IMR-90 (cell line): ENCODE measurements around the gene TENM3. TPM values are rescaled to one million over a fixed set of nuclear protein-coding genes. Genes with fewer than 3 reads are reported as not detected.

Source experiments
- ATAC-seq: fragments of 200-7000 bp; cut with Tn5 transposase; 2 replicates; pipeline ENCODE4 v1.9.1; 2020; ENCODE audit warnings: low read depth, mild to moderate bottlenecking, moderate library complexity
- BruUV-seq: library from RNA; stranded (reverse); fragments of 400-500 nt; replicated peaks from 2 replicates; lab custom pipeline; 2021; lab: Mats Ljungman, UMichigan
- CTCF ChIA-PET: fragments of 300-600 bp; formaldehyde crosslinking; extraction: SDS; loops from one replicate; lab custom pipeline; 2021; ENCODE audit warnings: antibody characterized with exemption; lab: Yijun Ruan, JAX
- POLR2A ChIA-PET: fragments of 300-600 bp; sonication (Branson Sonifier 250); formaldehyde crosslinking; loops from one replicate; lab custom pipeline; 2022; ENCODE audit warnings: antibody characterized with exemption; ENCODE audit not compliant: unreplicated experiment; lab: Charles Lee
- DNase-seq: peaks from one replicate; pipeline ENCODE4 v3.0.0; 2013
- H2AFZ ChIP-seq: replicated peaks from 2 replicates; pipeline ENCODE3; 2013; ENCODE audit warnings: low read length, mild to moderate bottlenecking; ENCODE audit not compliant: poor library complexity
- H2AK5ac ChIP-seq: 2 replicates; pipeline ENCODE4 v1.6.1; 2013; ENCODE audit warnings: low read depth, low read length, inconsistent platforms
- H2AK9ac ChIP-seq: replicated peaks from 2 replicates; pipeline ENCODE3; 2013; ENCODE audit warnings: mild to moderate bottlenecking, low read depth, low read length, moderate library complexity; ENCODE audit not compliant: poor library complexity
- H2BK120ac ChIP-seq: 2 replicates; pipeline ENCODE4 v1.6.1; 2013; ENCODE audit warnings: low read depth, low read length, inconsistent platforms
- H2BK15ac ChIP-seq: 3 replicates; pipeline ENCODE4 v1.6.1; 2013; ENCODE audit warnings: low read depth, low read length, inconsistent platforms
- H2BK20ac ChIP-seq: 2 replicates; pipeline ENCODE4 v1.6.1; 2013; ENCODE audit warnings: low read depth, mild to moderate bottlenecking, inconsistent platforms, low read length, moderate library complexity
- H2BK5ac ChIP-seq: 2 replicates; pipeline ENCODE4 v1.6.1; 2013; ENCODE audit warnings: mild to moderate bottlenecking, low read depth, low read length, inconsistent platforms; ENCODE audit not compliant: poor library complexity, severe bottlenecking
- H3K14ac ChIP-seq: replicated peaks from 2 replicates; pipeline ENCODE4 v1.6.1; 2013; ENCODE audit warnings: low read depth, low read length, inconsistent platforms
- H3K18ac ChIP-seq: 2 replicates; pipeline ENCODE4 v1.6.1; 2013; ENCODE audit warnings: low read depth, low read length, control low read depth
- H3K23ac ChIP-seq: 2 replicates; pipeline ENCODE4 v1.6.1; 2013; ENCODE audit warnings: low read depth, low read length, inconsistent platforms
- H3K27ac ChIP-seq: 2 replicates; pipeline ENCODE4 v1.5.1; 2013; ENCODE audit warnings: mild to moderate bottlenecking, control low read depth, low read length; ENCODE audit not compliant: insufficient read depth
- H3K27me3 ChIP-seq: 2 replicates; pipeline ENCODE4 v1.6.1; 2013; ENCODE audit warnings: low read length; ENCODE audit not compliant: control insufficient read depth, insufficient read depth
- H3K36me3 ChIP-seq: 2 replicates; pipeline ENCODE4 v1.6.1; 2013; ENCODE audit warnings: low read length, mixed read lengths; ENCODE audit not compliant: control insufficient read depth, insufficient read depth
- H3K4ac ChIP-seq: 2 replicates; pipeline ENCODE4 v1.6.1; 2013; ENCODE audit warnings: low read depth, low read length, inconsistent platforms
- H3K4me1 ChIP-seq: 2 replicates; pipeline ENCODE4 v1.6.1; 2013; ENCODE audit warnings: low read length, mixed read lengths; ENCODE audit not compliant: control insufficient read depth, insufficient read depth
- H3K4me2 ChIP-seq: 2 replicates; pipeline ENCODE4 v1.6.1; 2013; ENCODE audit warnings: low read depth, mild to moderate bottlenecking, control low read depth, low read length, moderate library complexity
- H3K4me3 ChIP-seq: 2 replicates; pipeline ENCODE4 v1.5.1; 2013; ENCODE audit warnings: low read depth, mild to moderate bottlenecking, control low read depth, low read length, moderate library complexity; ENCODE audit not compliant: insufficient read depth
- H3K56ac ChIP-seq: 2 replicates; pipeline ENCODE4 v1.6.1; 2013; ENCODE audit warnings: low read length, inconsistent platforms; ENCODE audit not compliant: insufficient read depth; ENCODE audit errors: extremely low read depth
- H3K79me1 ChIP-seq, 2 experiments: 2 replicates each; pipeline ENCODE4 v1.6.1; 2013; ENCODE audit warnings: low read length in 2 of 2, inconsistent platforms in 1 of 2, low read depth in 1 of 2
- H3K9ac ChIP-seq: 2 replicates; pipeline ENCODE4 v1.6.1; 2013; ENCODE audit warnings: low read depth, low read length, control low read depth
- H3K9me1 ChIP-seq: 2 replicates; pipeline ENCODE4 v1.6.1; 2013; ENCODE audit warnings: low read length, inconsistent platforms; ENCODE audit not compliant: insufficient read depth
- H3K9me3 ChIP-seq: 2 replicates; pipeline ENCODE4 v1.6.1; 2013; ENCODE audit warnings: low read length; ENCODE audit not compliant: control insufficient read depth, insufficient read depth
- H4K20me1 ChIP-seq: 2 replicates; pipeline ENCODE4 v1.6.1; 2013; ENCODE audit warnings: low read length, inconsistent platforms; ENCODE audit not compliant: insufficient read depth
- H4K5ac ChIP-seq: 2 replicates; pipeline ENCODE4 v1.6.1; 2013; ENCODE audit warnings: mild to moderate bottlenecking, low read depth, low read length, control low read depth
- H4K8ac ChIP-seq, 2 experiments: 2 replicates each; pipeline ENCODE4 v1.6.1; 2013; ENCODE audit warnings: low read depth in 2 of 2, low read length in 2 of 2, control low read depth in 1 of 2, inconsistent platforms in 1 of 2
- H4K91ac ChIP-seq: 2 replicates; pipeline ENCODE4 v1.6.1; 2013; ENCODE audit warnings: low read depth, low read length, inconsistent platforms; ENCODE audit not compliant: insufficient read depth
- BHLHE40 ChIP-seq: fragments of 150-350 bp; IDR thresholded peaks from 2 replicates; pipeline ENCODE4 v1.6.1; 2016; ENCODE audit warnings: mild to moderate bottlenecking, low read depth, low read length
- CHD1 ChIP-seq: IDR thresholded peaks from 2 replicates; pipeline ENCODE4 v1.6.1; 2012; ENCODE audit warnings: low read depth, low read length, improper control_type of control experiment
- MAFK ChIP-seq: IDR thresholded peaks from 2 replicates; pipeline ENCODE4 v1.6.1; 2012; ENCODE audit warnings: low read depth, low read length, improper control_type of control experiment
- MAZ ChIP-seq: IDR thresholded peaks from 2 replicates; pipeline ENCODE4 v1.6.1; 2012; ENCODE audit warnings: low read depth, mild to moderate bottlenecking, low read length, improper control_type of control experiment, moderate library complexity, borderline replicate concordance
- RAD21 ChIP-seq: IDR thresholded peaks from 2 replicates; pipeline ENCODE4 v1.6.1; 2012; ENCODE audit warnings: low read length, improper control_type of control experiment
- SMC3 ChIP-seq: fragments of 150-350 bp; IDR thresholded peaks from 2 replicates; pipeline ENCODE4 v1.6.1; 2016; ENCODE audit warnings: low read depth, mild to moderate bottlenecking, antibody characterized with exemption, low read length, moderate library complexity
- WGBS, 2 experiments: methylation state at CpG; one replicate each; pipeline versions ENCODE4 v1.1.5 to v1.1.7; 2013; ENCODE audit warnings: missing lambda C conversion rate in 2 of 2; ENCODE audit not compliant: insufficient read length in 1 of 2; ENCODE audit errors: extremely low coverage in 2 of 2; 5-methylcytosine and 5-hydroxymethylcytosine counted together
- dilution Hi-C: fragments of 300-500 bp; cut with HindIII; formaldehyde crosslinking; loops from one replicate; pipeline ENCODE4 v1.14.3; 2018; ENCODE audit warnings: low sequenced_read_pairs; ENCODE audit not compliant: unreplicated experiment
- in situ Hi-C: fragments of 300-500 bp; cut with MboI; formaldehyde crosslinking; loops from 3 replicates; pipeline ENCODE4 v1.14.3; 2019; ENCODE audit warnings: low sequenced_read_pairs, inconsistent platforms, mixed read lengths
- intact Hi-C: fragments of 100-400 bp; cut with micrococcal nuclease; formaldehyde crosslinking; loops from 2 replicates; pipeline ENCODE4 v1.10.0; 2022
- polyA plus RNA-seq, 3 experiments: library from polyadenylated mRNA; depleted of rRNA; stranded (reverse); fragments of >200 nt; gene quantifications; 2 replicates each; pipeline ENCODE4 v1.2.3, GENCODE V29; 2012; ENCODE audit warnings: low replicate concordance in 1 of 3
- total RNA-seq: library from RNA; depleted of rRNA; stranded (reverse); fragments of >200 nt; gene quantifications from 2 replicates; pipeline ENCODE4 v1.2.3, GENCODE V29; 2012
- TF ChIP-seq, protein P1 (sequence below): fragments of 150-350 bp; IDR thresholded peaks from 2 replicates; pipeline ENCODE4 v1.6.1; 2017; ENCODE audit warnings: mild to moderate bottlenecking, antibody characterized with exemption, low read length, low read depth
- TF ChIP-seq, protein P2 (sequence below): fragments of 150-350 bp; IDR thresholded peaks from 2 replicates; pipeline ENCODE4 v1.6.1; 2016; ENCODE audit warnings: low read depth, mild to moderate bottlenecking, low read length, moderate library complexity, borderline replicate concordance

TENM3 gene
- total and polyA plus RNA-seq, 2 of the 4 experiments (the other 2 are of a cell fraction): 29.9 to 173 TPM

DNA sequence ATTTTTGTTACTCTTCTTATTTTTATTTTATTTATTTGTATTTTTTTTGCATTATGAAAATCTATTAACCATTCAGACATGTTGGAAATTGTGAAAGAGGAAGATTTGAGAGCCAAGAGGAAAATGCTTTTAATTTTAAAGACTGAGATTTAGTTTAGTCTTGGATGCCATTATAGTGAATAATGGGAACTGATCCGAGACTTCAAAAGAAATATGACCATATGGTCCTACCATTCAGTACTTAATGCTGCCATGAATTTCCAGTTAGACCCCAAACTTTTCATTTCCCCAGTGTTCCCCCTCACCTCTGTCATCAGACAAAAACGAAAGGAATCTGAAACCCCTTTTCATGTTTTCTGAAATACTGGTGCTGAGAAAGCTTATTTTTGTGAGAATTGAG, 95.5 kb downstream of the TENM3 start:
- no peak overlapping the region for H2BK15ac ChIP-seq
- H3K14ac ChIP-seq: no peak overlapping the region
- H3K4ac ChIP-seq: no peak overlapping the region
- H2AK9ac ChIP-seq: no peak overlapping the region
- no peak overlapping the region for H3K4me3 ChIP-seq
- WGBS, 2 experiments: no CpG with 5 or more reads among the region's 2 CpGs
- ATAC-seq: no peak
- ChIA-PET CTCF (no interaction called here), POLR2A (no interaction called here)
- in situ Hi-C loops: no loop called here
- no peaks in the 10 kb centered on the region; a peak in 1 of 4 replicates for H3K79me1 ChIP-seq
- no peaks in the 10 kb centered on the region for H3K9me1 ChIP-seq
- intact Hi-C loops: no loop called here
- peak; percentile 28 for DNase-seq
- H2AK5ac ChIP-seq: no peak overlapping the region
- H3K9me3 ChIP-seq: no peaks in the 10 kb centered on the region
- no peak overlapping the region for H3K27ac ChIP-seq
- no TSS peak for BruUV-seq
- dilution Hi-C loops: no loop called here
- TF ChIP-seq CHD1 (no peak), RAD21 (no peak), MAFK (no peak), SMC3 (no peak), BHLHE40 (no peak), MAZ (no peak)
- TF ChIP-seq, protein P1, sequence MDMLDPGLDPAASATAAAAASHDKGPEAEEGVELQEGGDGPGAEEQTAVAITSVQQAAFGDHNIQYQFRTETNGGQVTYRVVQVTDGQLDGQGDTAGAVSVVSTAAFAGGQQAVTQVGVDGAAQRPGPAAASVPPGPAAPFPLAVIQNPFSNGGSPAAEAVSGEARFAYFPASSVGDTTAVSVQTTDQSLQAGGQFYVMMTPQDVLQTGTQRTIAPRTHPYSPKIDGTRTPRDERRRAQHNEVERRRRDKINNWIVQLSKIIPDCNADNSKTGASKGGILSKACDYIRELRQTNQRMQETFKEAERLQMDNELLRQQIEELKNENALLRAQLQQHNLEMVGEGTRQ: no peak
- TF ChIP-seq, protein P2, sequence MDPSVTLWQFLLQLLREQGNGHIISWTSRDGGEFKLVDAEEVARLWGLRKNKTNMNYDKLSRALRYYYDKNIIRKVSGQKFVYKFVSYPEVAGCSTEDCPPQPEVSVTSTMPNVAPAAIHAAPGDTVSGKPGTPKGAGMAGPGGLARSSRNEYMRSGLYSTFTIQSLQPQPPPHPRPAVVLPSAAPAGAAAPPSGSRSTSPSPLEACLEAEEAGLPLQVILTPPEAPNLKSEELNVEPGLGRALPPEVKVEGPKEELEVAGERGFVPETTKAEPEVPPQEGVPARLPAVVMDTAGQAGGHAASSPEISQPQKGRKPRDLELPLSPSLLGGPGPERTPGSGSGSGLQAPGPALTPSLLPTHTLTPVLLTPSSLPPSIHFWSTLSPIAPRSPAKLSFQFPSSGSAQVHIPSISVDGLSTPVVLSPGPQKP: no peak
- no peak overlapping the region for H4K91ac ChIP-seq
- no peak overlapping the region for H3K18ac ChIP-seq
- no peak overlapping the region for H3K56ac ChIP-seq
- no peaks in the 10 kb centered on the region for H4K20me1 ChIP-seq
- H4K8ac ChIP-seq: no peak overlapping the region
- H3K27me3 ChIP-seq: no peaks in the 10 kb centered on the region
- H2BK20ac ChIP-seq: no peak overlapping the region
- H3K4me1 ChIP-seq: no peaks in the 10 kb centered on the region
- no peak overlapping the region for H2AFZ ChIP-seq
- H3K23ac ChIP-seq: no peak overlapping the region
- H3K4me2 ChIP-seq: no peak overlapping the region
- no peak overlapping the region for H3K9ac ChIP-seq
- no peak overlapping the region for H2BK120ac ChIP-seq
- H2BK5ac ChIP-seq: no peak overlapping the region
- no peaks in the 10 kb centered on the region for H3K36me3 ChIP-seq
- no peak overlapping the region for H4K5ac ChIP-seq
